ENCODE measurements around the gene TRIM21.

DNA sequence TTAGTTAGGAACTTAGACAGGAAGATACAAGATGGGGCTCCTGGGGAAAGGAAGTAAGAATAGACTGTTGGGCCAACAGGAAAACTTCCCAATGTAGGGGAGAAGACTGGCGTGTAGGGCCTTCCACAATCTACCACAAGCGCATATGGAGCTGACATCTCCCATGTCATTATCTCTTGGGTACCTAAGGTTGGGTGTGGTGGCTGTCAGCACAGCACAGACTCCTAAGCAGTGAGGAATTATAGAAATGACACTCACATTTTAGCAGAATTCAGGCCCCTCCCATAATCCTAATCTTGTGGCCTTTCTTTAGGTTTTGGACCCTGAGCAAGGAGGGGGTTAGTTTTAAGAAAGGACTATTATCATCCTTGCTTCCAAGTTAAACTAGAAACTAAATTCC, 11.6 kb downstream of the TRIM21 start:
- TF ChIP-seq ZKSCAN1 (IDR thresholded peaks at IDR 0.05; ENCODE audit: low read depth, low read length): no peak
- no peak for TF ChIP-seq SMC3 (conservative IDR thresholded peaks at IDR 0.05; ENCODE audit: insufficient read depth, low read depth, low read length)
